CD4-positive, alpha-beta T cell (primary cell): ENCODE data around the gene OR51B4. TPM values are rescaled to one million over a fixed set of nuclear protein-coding genes. Genes with fewer than 3 reads are reported as not detected.

ENCODE experiments used
- ATAC-seq: fragments of 200-7000 bp; cut with Tn5 transposase; one replicate; pipeline ENCODE4 v1.10.0; 2022; ENCODE audit warnings: mild to moderate bottlenecking; ENCODE audit not compliant: poor library complexity
- CTCF ChIA-PET: fragments of 350-600 bp; sonication (Branson Sonifier 250); formaldehyde crosslinking; loops from one replicate; lab custom pipeline; 2021; ENCODE audit warnings: antibody characterized with exemption, inconsistent platforms; lab: Charles Lee
- POLR2A ChIA-PET: fragments of 350-600 bp; sonication (Branson Sonifier 250); formaldehyde crosslinking; loops from one replicate; lab custom pipeline; 2021; ENCODE audit warnings: antibody characterized with exemption, inconsistent platforms; lab: Charles Lee
- DNase-seq, 14 experiments: peaks; one replicate each; pipeline ENCODE4 v3.0.0-alpha.2; 2013 to 2020; ENCODE audit warnings: mixed read lengths in 2 of 14
- H3K27ac ChIP-seq, 2 donors: one replicate each; pipeline versions ENCODE4 v1.5.1 to v1.7.0; 2013; ENCODE audit warnings: low read length in 2 of 2, low read depth in 1 of 2, mild to moderate bottlenecking in 1 of 2
- H3K27me3 ChIP-seq, 2 experiments: 1 replicate in 1 of 2; 2 replicates in 1 of 2; pipeline versions ENCODE4 v1.6.1 to v1.7.0; 2013; ENCODE audit warnings: low read length in 2 of 2, control low read depth in 1 of 2, mild to moderate bottlenecking in 1 of 2, moderate library complexity in 1 of 2; ENCODE audit not compliant: insufficient read depth in 2 of 2, control insufficient read depth in 1 of 2
- H3K36me3 ChIP-seq: one replicate; pipeline ENCODE4 v1.6.1; 2013; ENCODE audit warnings: low read length, control low read depth; ENCODE audit not compliant: insufficient read depth
- H3K4me1 ChIP-seq: one replicate; pipeline ENCODE4 v1.6.1; 2013; ENCODE audit warnings: low read length, control low read depth; ENCODE audit not compliant: insufficient read depth
- H3K4me3 ChIP-seq: one replicate; pipeline ENCODE4 v1.5.1; 2013; ENCODE audit warnings: mild to moderate bottlenecking, low read length, moderate library complexity
- H3K9me3 ChIP-seq, 2 experiments: 1 replicate in 1 of 2; 2 replicates in 1 of 2; pipeline versions ENCODE4 v1.6.1 to v1.7.0; 2013; ENCODE audit warnings: low read length in 2 of 2, mild to moderate bottlenecking in 2 of 2, control low read depth in 1 of 2, moderate library complexity in 1 of 2; ENCODE audit not compliant: control insufficient read depth in 1 of 2, insufficient read depth in 1 of 2
- H3K27ac Mint-ChIP-seq: one replicate; pipeline ENCODE4 v1.8.0; 2020; ENCODE audit warnings: mixed read lengths
- H3K27me3 Mint-ChIP-seq: one replicate; pipeline ENCODE4 v1.8.0; 2021; ENCODE audit warnings: mixed read lengths
- H3K36me3 Mint-ChIP-seq: one replicate; pipeline ENCODE4 v1.8.0; 2021; ENCODE audit warnings: low read depth, mixed read lengths
- H3K4me1 Mint-ChIP-seq: one replicate; pipeline ENCODE4 v1.8.0; 2021; ENCODE audit warnings: low read depth, mixed read lengths
- H3K4me3 Mint-ChIP-seq: one replicate; pipeline ENCODE4 v1.8.0; 2020; ENCODE audit warnings: mild to moderate bottlenecking, mixed read lengths
- H3K9me3 Mint-ChIP-seq: one replicate; pipeline ENCODE4 v1.8.0; 2020; ENCODE audit warnings: mixed read lengths
- CTCF ChIP-seq: fragments of 200-600 bp; IDR thresholded peaks from one replicate; pipeline ENCODE4 v1.8.0; 2022; ENCODE audit warnings: antibody characterized with exemption, mild to moderate bottlenecking
- intact Hi-C, 2 experiments: fragments of 100-400 bp; cut with DNase I in 1 of 2; cut with micrococcal nuclease in 1 of 2; formaldehyde crosslinking; loops; one replicate each; pipeline versions ENCODE4 v1.15.1 to v1.9.0; 2023 to 2025; cut with DNase I, micrococcal nuclease
- total RNA-seq, 174 experiments: library from RNA in 2 of 174; stranded (reverse) in 2 of 174; gene quantifications; one replicate each; pipeline ENCODE4 v1.2.3 and lab custom pipeline; 2021 to 2026

The OR51B4 gene
- total RNA-seq, 2 experiments from 2014 or later, result not detected

- Mint-ChIP-seq H3K27ac (no peak overlapping the region), H3K9me3 (no peaks in the 10 kb centered on the region), H3K27me3 (no peaks in the 10 kb centered on the region), H3K4me3 (no peak overlapping the region), H3K4me1 (no peaks in the 10 kb centered on the region), H3K36me3 (no peaks in the 10 kb centered on the region)
- POLR2A ChIA-PET, result no interaction called here
- CTCF ChIA-PET, result no interaction called here
- Histone ChIP-seq H3K4me1 (no peaks in the 10 kb centered on the region), H3K4me3 (no peak overlapping the region), H3K9me3 (no peaks in the 10 kb centered on the region), H3K27ac (no peak overlapping the region), H3K36me3 (no peaks in the 10 kb centered on the region), H3K27me3 (no peaks in the 10 kb centered on the region)
- ATAC-seq (no peak), DNase-seq (no peak)
- intact Hi-C loops, result no loop called here
- TF ChIP-seq CTCF, result no peak
Observed at GRCh38 chr11:5279471-5280090, 22.2 kb downstream of the OR51B4 start.

GRCh38 chr11:5277807-5278382 is 23.9 kb downstream of the OR51B4 start:
- ChIA-PET POLR2A (no interaction called here), CTCF (no interaction called here)
- H3K27me3 Mint-ChIP-seq, result no peaks in the 10 kb centered on the region
- no peak overlapping the region for H3K4me3 Mint-ChIP-seq
- H3K9me3 ChIP-seq, result no peaks in the 10 kb centered on the region
- H3K4me1 Mint-ChIP-seq, result no peaks in the 10 kb centered on the region
- H3K9me3 Mint-ChIP-seq, result no peaks in the 10 kb centered on the region
- no peak overlapping the region for H3K27ac Mint-ChIP-seq
- H3K27ac ChIP-seq, result no peak overlapping the region
- ATAC-seq, result no peak
- no peaks in the 10 kb centered on the region for H3K36me3 Mint-ChIP-seq
- H3K36me3 ChIP-seq, result no peaks in the 10 kb centered on the region
- H3K4me3 ChIP-seq, result no peak overlapping the region
- H3K4me1 ChIP-seq, result no peaks in the 10 kb centered on the region
- no peak for DNase-seq
- TF ChIP-seq CTCF, result no peak
- intact Hi-C loops, result no loop called here
- no peaks in the 10 kb centered on the region for H3K27me3 ChIP-seq

- DNase-seq, result no peak
- Histone ChIP-seq H3K4me1 (no peaks in the 10 kb centered on the region), H3K36me3 (no peaks in the 10 kb centered on the region), H3K4me3 (no peak overlapping the region), H3K27me3 (no peaks in the 10 kb centered on the region), H3K27ac (no peak overlapping the region), H3K9me3 (no peaks in the 10 kb centered on the region)
- Mint-ChIP-seq H3K9me3 (no peaks in the 10 kb centered on the region), H3K36me3 (no peaks in the 10 kb centered on the region), H3K4me1 (no peaks in the 10 kb centered on the region), H3K27ac (no peak overlapping the region), H3K27me3 (no peaks in the 10 kb centered on the region), H3K4me3 (no peak overlapping the region)
- no peak for ATAC-seq
- no peak for TF ChIP-seq CTCF
- POLR2A ChIA-PET, result no interaction called here
- intact Hi-C loops, result no loop called here
- CTCF ChIA-PET, result no interaction called here
Observed at GRCh38 chr11:5276697-5277096, 25.0 kb downstream of the OR51B4 start.
